Transverse colon (tissue), 4 donors: Measurements from ENCODE around the gene WDR7. TPM values are rescaled to one million over a fixed set of nuclear protein-coding genes. Genes with fewer than 3 reads are reported as not detected.

Source experiments
- DNase-seq: peaks from one replicate; pipeline ENCODE4 v3.0.0-alpha.2; 2019
- H3K27ac ChIP-seq, 4 donors: fragments of 200-600 bp; sonication (generic); 2 replicates each; pipeline ENCODE4 v1.5.1; 2016 to 2018; ENCODE audit warnings: inconsistent platforms in 4 of 4
- H3K27me3 ChIP-seq: fragments of 200-600 bp; sonication (generic); 2 replicates; pipeline ENCODE4 v1.5.1; 2017; ENCODE audit warnings: inconsistent platforms
- H3K36me3 ChIP-seq, 4 donors: fragments of 200-600 bp; sonication (generic); 2 replicates each; pipeline ENCODE4 v1.5.1; 2017 to 2019; ENCODE audit warnings: inconsistent platforms in 4 of 4
- H3K4me1 ChIP-seq, 4 donors: fragments of 200-600 bp; sonication (generic); 2 replicates each; pipeline ENCODE4 v1.5.1; 2017 to 2020; ENCODE audit warnings: inconsistent platforms in 4 of 4
- H3K4me3 ChIP-seq, 4 donors: fragments of 200-600 bp; sonication (generic); 1 replicate in 1 of 4; 2 replicates in 3 of 4; pipeline versions ENCODE4 v1.5.1 to v1.6.1; 2017 to 2019; ENCODE audit warnings: inconsistent platforms in 4 of 4
- H3K9me3 ChIP-seq, 2 donors: fragments of 200-600 bp; sonication (generic); 2 replicates each; pipeline ENCODE4 v1.5.1; 2017 to 2019; ENCODE audit warnings: inconsistent platforms in 2 of 2
- CTCF ChIP-seq, 5 experiments: fragments of 200-600 bp in 3 of 5; fragments of 450-650 bp in 2 of 5; sonication (generic) in 3 of 5; IDR thresholded peaks; 1 replicate in 2 of 5; 2 replicates in 3 of 5; pipeline ENCODE4 v1.5.1; 2016 to 2017; ENCODE audit warnings: antibody characterized with exemption in 5 of 5, inconsistent platforms in 3 of 5, mild to moderate bottlenecking in 2 of 5, moderate library complexity in 1 of 5
- EP300 ChIP-seq: sonication (generic); formaldehyde crosslinking; IDR thresholded peaks from one replicate; pipeline ENCODE4 v1.6.1; 2017; ENCODE audit warnings: antibody characterized with exemption, low read depth
- POLR2A ChIP-seq: fragments of 450-650 bp; IDR thresholded peaks from one replicate; pipeline ENCODE4 v1.6.1; 2016; ENCODE audit warnings: antibody characterized with exemption, mild to moderate bottlenecking, moderate library complexity
- POLR2AphosphoS5 ChIP-seq, 3 donors: sonication (generic); formaldehyde crosslinking; IDR thresholded peaks; one replicate each; pipeline ENCODE4 v1.6.1; 2016; ENCODE audit warnings: antibody characterized with exemption in 3 of 3
- WGBS, 2 donors: methylation state at CpG; one replicate each; pipeline ENCODE4 v1.1.5; 2018; ENCODE audit warnings: low coverage in 1 of 2; 5-methylcytosine and 5-hydroxymethylcytosine counted together
- in situ Hi-C, 4 donors: fragments of 200-750 bp; cut with MboI; loops; one replicate each; pipeline versions ENCODE4 v1.15.0 to v1.15.1; 2017; ENCODE audit warnings: low sequenced_read_pairs in 3 of 4, low pct_ligation_motif_present in 1 of 4, low pct_unique_long_range_greater_than_20kb in 1 of 4
- intact Hi-C: fragments of 100-400 bp; cut with DNase I; formaldehyde crosslinking; loops from one replicate; pipeline ENCODE4 v1.15.1; 2023; ENCODE audit warnings: low total_unique reads
- total RNA-seq, 4 donors: library from RNA; depleted of rRNA; stranded (reverse); fragments of >200 nt; gene quantifications; one replicate each; pipeline ENCODE4 v1.1.0, GENCODE V29; 2016

The WDR7 gene
- total RNA-seq, 4 donors from 2014 or later: 14.9 to 37.5 (median 27.9) TPM

GRCh38 chr18:56770097-56770496 lies 118.9 kb downstream of the WDR7 start:
- H3K9me3 ChIP-seq: no peaks in the 10 kb centered on the region
- in situ Hi-C loops: no loop called here
- intact Hi-C loops: no loop called here
- H3K27ac ChIP-seq: no peak overlapping the region
- H3K4me3 ChIP-seq: no peak overlapping the region
- no peaks in the 10 kb centered on the region for H3K36me3 ChIP-seq
- H3K27me3 ChIP-seq: no peaks in the 10 kb centered on the region
- 81 to 94% methylated on average over 3 of the region's 3 CpGs for WGBS, 2 donors
- no peak for DNase-seq
- H3K4me1 ChIP-seq: no peaks in the 10 kb centered on the region
- TF ChIP-seq POLR2AphosphoS5 (IDR thresholded peaks at IDR 0.05) (no peak), EP300 (no peak), POLR2A (no peak), CTCF (IDR thresholded peaks at IDR 0.05) (no peak)

DNA sequence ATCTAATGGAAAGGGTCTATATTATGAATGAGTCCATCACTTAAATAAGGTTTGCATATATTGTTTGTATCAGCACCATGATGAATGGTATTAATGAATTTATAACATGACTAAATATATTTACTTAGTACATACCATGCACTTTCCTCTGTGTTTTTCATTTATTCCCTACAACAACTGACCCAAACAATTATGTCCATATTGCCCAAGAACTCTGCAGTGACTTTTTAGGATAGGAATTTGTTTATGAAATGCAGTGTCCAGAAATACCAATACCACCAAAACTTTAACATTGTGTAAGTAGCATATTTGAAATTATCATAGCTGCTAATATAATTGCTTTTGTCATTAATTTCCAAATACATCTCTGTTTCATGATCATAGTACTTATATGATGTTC lies 119.7 kb downstream of the WDR7 start:
- TF ChIP-seq POLR2A (no peak), POLR2AphosphoS5 (IDR thresholded peaks at IDR 0.05) (no peak), CTCF (IDR thresholded peaks at IDR 0.05) (no peak), EP300 (no peak)
- Histone ChIP-seq H3K27me3 (no peaks in the 10 kb centered on the region), H3K4me1 (no peaks in the 10 kb centered on the region), H3K27ac (no peak overlapping the region), H3K9me3 (no peaks in the 10 kb centered on the region), H3K4me3 (no peak overlapping the region), H3K36me3 (no peaks in the 10 kb centered on the region)
- DNase-seq: no peak
- intact Hi-C loops: no loop called here
- in situ Hi-C loops: no loop called here

GRCh38 chr18:56775701-56776100 lies 124.5 kb downstream of the WDR7 start:
- WGBS, 2 donors: 87 to 93% methylated on average over 6 of the region's 6 CpGs
- DNase-seq: no peak
- intact Hi-C loops: no loop called here
- Histone ChIP-seq H3K4me1 (no peaks in the 10 kb centered on the region), H3K9me3 (no peaks in the 10 kb centered on the region), H3K27ac (no peak overlapping the region), H3K36me3 (peaks cover 0 to 4% (median 0%) of the 10 kb centered on the region in 4 donors), H3K27me3 (no peaks in the 10 kb centered on the region), H3K4me3 (no peak overlapping the region)
- in situ Hi-C loops: no loop called here
- TF ChIP-seq POLR2A (no peak), CTCF (IDR thresholded peaks at IDR 0.05) (no peak), EP300 (no peak), POLR2AphosphoS5 (IDR thresholded peaks at IDR 0.05) (no peak)

- no peak for DNase-seq
- Histone ChIP-seq H3K27ac (no peak overlapping the region), H3K9me3 (no peaks in the 10 kb centered on the region), H3K36me3 (no peaks in the 10 kb centered on the region), H3K27me3 (no peaks in the 10 kb centered on the region), H3K4me1 (no peaks in the 10 kb centered on the region), H3K4me3 (no peak overlapping the region)
- TF ChIP-seq CTCF (IDR thresholded peaks at IDR 0.05): no peak
- TF ChIP-seq EP300: no peak
- TF ChIP-seq POLR2AphosphoS5 (IDR thresholded peaks at IDR 0.05): no peak
- TF ChIP-seq POLR2A: no peak
- WGBS, 2 donors: 92 to 95% methylated on average over 5 of the region's 5 CpGs
- in situ Hi-C loops (no loop called here), intact Hi-C loops (no loop called here)
Measured at GRCh38 chr18:56787390-56787789, 136.2 kb downstream of the WDR7 start.
